Fibroblast of skin of left biceps (primary cell): ENCODE data around the gene MS4A6A.
"Not testable (repeated sequence)": the region's sequence is repeated elsewhere in the genome, so short reads cannot be mapped to it uniquely, and the experiment has no call there.

ENCODE experiments used
- DNase-seq, 2 experiments: peaks; one replicate each; pipeline ENCODE4 v3.0.0-alpha.2; 2013; ENCODE audit warnings: low read depth in 2 of 2

Gene MS4A6A, protein sequence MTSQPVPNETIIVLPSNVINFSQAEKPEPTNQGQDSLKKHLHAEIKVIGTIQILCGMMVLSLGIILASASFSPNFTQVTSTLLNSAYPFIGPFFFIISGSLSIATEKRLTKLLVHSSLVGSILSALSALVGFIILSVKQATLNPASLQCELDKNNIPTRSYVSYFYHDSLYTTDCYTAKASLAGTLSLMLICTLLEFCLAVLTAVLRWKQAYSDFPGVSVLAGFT

DNA sequence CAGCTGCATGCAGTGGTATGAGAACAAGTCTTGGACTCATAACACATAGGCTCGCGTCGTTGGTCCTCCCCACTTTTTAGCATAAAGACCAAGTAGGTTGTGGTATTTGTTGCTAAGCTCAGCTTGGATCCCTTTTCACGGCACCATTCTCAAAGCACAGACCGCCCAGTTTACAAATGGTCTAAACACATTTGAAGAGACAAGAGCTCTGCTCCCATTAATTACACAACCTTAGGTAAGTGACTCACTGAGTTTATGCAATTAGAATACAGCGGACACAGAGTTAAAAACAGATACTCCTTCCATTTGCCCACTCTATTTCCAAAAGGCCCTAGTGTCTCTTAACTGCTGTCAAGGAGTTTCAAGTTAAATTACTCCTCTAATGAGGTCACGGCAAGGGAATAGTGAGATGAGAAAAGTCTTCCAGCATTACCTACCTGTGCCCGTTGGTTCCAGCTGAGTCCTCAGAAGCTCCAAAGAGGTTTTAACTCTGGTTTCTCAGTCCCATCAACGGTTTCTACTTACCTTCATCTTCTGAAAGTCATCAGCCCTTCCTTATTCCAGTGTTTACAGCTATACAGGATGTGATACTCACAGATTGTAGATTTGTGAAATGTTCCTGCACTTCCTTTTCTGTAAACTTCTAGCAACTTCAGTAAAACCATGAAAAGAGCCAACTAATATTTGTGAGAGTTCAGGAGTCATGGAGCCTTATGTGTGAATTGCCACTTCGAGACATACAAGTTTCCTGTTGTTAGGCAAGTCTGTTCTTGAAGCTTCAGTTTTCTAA, at the start of gene MS4A6A:
Gene MS4A6A (minus strand): TSS at position 543 of the 790 bp plus-strand sequence. CDS start 1,356 bp downstream, outside the sequence.
- no peak for DNase-seq

DNA sequence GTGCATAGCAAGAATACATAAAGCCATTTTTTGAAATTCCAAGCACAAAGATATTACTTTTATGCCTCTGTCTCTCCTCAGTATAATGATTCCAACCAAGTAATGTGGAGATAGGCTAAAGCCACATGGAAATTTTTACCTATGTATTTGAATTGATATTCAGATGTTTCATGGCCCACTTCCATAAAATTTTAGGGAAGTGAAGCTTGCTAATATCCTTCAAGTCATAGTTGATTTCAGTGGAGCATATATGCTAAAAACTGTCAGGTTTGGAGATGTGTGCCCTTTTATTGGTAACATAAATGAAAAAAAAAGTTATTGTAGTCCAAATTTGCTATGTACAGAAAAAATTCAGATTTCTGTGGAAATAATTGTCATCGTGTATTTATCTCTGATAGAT, 47.8 kb upstream of the MS4A6A start:
- DNase-seq, result no peak

DNA sequence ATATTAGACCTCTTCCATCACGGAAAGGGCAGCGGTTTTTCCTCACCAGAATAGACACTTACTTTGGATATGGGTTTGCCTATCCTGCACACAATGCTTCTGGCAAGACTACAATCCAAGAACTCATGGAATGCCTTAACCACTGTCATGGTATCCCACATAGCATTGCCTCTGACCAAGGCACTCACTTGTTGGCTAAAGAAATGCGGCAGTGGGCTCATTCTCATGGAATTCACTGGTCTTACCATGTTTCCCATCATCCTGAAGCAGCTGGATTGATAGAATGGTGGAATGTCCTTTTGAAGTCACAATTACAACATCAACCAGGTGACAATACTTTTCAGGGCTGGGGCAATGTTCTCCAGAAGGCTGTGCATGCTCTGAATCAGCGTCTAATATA, 39.3 kb upstream of the MS4A6A start:
- no peak for DNase-seq

DNA sequence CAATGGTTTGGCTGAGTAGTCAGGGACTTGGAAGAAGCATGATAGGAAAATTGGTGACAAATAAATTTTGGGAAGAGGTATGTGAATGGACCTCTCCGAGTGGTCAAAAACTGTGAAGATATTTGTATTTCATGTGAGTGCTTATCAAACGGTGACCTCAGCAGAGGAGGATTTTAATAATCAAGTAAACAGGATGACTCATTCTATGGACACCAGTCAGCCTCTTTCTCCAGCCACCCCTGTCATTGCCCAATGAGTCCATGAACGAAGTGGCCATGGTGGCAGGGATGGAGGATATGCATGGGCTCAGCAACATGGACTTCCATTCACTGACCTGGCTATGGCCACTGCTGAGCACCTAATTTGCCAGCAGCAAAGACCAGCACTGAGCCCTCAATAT, 38.8 kb upstream of the MS4A6A start:
- DNase-seq, result no peak

DNA sequence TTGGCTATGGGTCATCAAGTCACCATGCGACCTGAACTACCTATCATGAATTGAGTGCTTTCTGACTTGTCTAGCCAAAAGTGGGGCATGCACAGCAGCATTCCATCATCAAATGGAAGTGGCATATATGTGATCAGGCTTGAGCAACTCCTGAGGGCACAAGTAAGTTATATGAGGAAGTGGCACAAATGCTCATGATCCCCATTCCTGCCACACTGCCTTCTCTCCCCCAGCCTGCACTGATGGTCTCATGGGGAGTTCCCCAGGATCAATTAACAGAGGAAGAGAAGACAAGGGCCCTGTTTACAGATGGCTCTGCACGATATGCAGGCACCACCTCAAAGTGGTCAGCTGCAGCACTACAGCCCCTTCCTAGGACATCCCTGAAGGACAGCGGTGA, 38.3 kb upstream of the MS4A6A start:
- no peak for DNase-seq

DNA sequence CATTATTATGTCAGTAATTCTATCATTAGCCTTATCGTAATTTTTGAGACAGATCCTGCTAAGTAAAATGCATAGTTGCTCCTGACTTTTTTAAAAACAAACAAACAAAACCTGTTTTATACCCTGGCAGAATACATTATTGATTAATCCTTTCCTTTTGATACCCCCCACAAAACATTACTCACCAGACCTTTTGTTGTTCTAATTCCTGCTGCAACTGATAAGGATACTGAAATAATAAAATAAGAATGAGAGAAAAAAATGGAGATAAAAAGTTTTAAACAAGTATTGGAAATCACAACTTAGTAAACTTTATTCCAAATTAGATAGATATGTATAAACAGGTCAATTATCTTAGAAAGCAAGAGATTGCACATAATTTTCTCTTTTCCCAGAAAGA, 31.5 kb upstream of the MS4A6A start:
- no peak for DNase-seq

DNA sequence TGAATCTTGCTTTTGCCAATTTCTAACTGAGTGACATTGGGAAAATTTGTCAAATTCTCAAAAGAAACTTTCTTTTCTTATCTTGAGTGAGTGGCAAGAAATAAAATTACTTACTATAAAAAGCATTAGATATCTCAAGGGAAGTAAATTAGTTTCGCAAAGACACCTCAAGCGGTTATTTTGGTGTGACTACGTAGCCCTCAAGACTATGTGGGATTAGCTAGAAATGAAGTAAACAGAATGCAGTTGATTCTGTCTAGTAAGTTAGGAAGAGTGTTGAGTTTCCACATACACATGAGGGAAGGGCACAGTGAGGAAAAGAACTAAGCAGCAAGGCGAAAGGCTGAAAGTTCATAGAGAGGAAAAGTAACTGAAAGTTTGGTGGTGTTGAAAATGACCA, 28.3 kb upstream of the MS4A6A start:
- DNase-seq, result no peak

DNA sequence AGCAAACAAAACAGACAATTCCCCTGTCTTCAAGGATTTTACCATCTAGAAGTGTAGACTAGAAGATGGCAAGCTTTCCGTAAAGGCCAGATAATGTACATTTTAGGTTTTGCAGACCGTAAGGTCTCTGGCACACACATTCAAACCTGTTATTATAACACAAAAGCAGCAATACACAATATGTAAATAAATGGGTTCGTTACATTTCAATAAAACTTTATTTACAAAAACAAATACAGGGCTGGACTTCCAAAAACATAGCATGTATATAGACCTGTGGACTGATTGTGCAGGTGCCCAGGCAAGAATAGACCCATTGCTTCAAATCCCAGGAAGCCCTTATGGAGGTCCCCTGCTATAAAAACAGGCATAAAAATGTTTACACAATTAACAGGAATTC, 27.1 kb upstream of the MS4A6A start:
- DNase-seq, result no peak

DNA sequence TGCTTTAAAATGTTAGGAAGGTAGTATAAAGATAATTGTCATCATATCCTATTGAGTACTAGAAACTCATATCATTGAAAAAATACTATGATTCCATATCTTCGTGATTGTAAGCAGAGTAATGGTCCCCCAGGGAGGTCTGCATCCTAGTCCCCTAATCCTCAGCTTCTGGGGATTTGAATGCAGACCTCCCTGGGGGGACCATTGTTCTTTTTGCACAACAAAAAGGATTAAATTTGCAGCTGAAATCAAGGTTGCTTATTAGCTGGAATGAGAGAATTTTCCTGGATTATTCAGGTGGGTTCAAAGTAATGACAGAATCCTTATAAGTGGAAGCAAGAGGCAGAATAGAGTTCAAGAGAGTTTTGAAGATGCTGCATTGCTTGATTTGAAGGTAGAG, 26.1 kb upstream of the MS4A6A start:
- DNase-seq, result no peak

DNA sequence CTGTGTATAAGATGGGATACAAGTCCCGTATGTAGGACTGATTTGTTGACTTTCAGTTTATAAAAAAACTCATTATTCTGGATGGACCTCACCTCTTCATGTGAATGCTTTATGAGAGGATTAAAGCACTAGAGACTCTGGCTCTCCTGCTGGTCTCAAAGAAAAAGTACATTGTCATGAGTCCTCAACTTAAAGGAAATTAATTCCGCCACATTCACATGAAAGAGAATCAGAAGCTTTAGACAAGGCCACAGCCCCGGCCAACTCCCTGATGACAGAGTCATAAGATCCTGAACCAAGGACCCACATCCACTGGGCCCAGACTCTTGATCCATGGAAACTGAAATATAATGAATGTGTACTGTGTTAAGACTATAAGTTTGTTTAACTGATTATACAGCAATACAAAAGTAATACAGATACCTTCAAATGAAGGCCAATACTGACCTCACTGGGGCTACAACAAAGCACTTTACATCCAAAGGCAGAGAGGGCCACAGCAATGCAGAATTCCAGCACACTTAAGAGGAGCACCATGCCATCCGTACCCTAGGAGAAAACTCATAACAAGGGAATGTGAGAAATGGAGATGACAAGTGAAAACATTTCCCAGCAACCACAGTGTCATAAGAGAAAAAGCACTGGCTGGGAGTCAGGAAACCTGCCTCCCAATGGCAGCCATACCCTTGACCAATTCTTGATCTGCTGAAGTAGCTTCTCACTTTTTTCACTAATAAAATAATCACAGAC, 25.4 kb upstream of the MS4A6A start:
- no peak for DNase-seq

DNA sequence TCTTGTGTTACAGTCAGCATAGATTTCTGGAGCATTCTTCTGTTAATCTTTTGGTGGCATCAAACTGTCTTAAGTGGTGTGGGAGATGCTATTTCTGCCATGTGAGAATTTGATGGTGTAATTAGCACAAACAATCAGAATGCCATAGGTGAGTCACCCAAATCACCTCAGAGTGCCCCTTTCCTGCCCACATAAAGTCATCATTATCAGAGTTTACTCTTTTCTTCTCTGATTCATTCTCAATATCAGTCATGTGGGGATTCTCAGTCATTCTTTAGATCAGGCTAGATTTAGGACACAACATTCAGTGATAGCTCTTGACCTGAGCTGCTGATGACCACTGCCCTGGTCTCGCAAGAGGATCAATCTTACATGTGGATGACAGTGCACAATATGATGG, 23.7 kb upstream of the MS4A6A start:
- no peak for DNase-seq

DNA sequence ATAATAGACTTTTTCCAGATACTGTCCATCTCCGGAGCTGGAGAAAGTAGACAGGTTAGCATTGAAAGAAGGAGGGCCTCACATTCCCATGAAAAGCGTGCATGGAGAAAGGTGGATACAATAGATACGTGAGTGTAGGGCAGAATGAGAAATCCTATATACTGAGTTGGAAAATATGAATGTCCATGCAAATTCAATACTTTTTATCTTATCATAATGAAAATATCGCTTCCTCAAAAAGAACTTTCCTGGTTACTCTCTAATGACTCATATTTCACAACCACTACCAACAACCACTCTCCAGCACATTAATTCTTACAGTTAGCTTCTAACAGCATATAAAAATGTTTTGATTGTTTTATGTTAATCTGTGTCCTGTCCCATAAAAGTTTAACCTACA, 22.0 kb upstream of the MS4A6A start:
- no peak for DNase-seq

DNA sequence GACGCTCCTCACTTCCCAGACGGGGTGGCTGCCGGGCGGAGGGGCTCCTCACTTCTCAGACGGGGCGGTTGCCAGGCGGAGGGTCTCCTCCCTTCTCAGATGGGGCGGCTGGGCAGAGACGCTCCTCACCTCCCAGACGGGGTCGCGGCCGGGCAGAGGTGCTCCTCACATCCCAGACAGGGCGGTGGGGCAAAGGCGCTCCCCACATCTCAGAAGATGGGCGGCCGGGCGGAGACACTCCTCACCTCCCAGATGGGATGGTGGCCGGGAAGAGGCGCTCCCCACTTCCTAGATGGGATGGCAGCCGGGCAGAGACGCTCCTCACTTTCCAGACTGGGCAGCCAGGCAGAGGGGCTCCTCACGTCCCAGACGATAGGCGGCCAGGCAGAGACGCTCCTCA, 18.5 kb upstream of the MS4A6A start:
- not testable (repeated sequence) for DNase-seq

DNA sequence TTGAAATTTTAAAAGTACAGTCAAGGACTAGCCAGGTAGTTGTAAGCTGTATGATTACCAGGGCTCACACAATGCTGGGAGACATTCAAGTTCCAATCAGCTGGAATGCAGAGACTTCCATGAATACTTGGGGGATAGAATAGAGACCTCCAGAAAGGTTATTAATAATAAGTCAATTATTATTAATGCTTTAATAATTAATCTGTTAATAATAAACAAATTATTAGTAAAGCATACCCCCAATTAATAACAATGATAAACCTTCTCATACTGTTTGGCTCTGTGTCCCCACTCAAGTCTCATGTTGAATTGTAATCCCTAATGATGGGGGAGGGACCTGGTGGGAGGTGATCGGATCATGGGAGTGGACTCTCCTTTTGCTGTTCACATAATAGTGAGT, 14.6 kb upstream of the MS4A6A start:
- DNase-seq, result no peak

DNA sequence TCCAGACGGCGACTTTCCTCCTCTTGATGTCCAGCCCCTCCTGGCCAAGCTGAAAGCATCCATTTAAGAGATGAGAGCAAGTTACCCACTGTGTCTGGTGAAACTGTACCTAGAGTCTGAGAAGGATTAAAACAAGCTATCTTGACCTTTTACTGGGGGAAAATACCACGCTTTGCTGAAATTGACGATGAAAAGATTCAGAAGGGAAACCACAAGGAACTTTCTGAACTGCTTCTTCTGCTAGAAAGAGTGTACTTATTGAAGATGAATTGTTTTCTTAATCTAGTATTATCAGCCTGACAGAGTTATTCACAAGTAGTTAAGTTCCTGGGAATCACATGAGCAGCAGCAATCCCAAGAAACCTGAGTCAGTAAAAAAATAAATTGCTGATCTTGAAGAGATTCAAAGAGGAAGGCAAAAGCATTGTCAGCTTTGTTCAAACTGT, 13.1 kb upstream of the MS4A6A start:
- no peak for DNase-seq

DNA sequence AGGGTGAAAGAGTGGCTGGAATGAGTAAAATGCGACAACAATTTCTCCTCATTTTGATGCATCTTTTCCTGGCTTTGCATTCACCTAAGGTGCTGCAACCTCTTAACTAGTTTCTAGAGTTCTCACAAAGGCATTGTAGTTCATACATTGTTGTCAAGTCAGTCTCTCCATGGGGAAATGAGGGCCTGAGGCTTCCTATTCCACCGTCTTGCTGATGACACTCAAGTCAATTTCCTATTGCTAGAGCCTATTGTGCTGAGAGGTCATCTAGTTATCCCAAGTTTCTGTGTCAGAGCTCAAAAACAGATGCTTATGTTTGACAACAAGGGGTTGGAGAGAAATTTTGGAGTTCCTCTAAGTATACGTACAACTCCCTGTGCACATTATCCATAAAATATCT, 11.6 kb upstream of the MS4A6A start:
- no peak for DNase-seq

DNA sequence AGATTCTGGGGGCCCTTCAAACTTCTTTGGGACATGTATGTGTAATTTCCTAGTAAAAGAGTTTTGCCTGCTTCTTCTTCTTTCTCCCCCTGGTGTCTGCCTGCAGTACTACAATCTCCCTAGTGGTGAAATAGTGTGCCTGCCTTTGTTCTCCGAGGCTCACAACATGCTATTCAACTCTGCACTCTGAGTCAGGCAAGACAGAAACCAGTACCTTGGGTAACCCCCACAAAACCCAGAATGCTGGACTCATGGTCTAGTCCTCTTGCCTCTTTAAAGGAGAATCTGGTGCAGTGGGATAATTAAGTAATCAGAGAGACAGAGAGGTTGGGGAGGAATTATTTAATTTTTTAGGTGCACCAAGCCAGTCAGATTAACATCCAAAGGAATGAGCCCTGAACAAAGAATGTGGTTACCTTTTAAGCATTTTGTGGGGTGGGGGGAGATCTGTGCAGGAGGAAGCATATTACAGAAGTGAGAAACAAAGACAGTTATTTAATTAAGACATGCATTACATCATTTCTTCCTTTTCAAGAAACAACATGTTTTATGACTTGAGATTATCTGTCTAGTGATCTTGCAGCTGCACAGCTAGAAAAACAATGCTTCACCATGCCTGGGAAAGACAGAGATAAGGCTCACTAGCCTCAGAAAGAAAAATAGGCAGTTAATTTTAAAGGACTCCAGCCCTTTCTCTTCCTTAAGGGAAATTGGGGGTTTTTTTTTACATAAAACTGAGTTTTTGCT, 11.0 kb upstream of the MS4A6A start:
- DNase-seq, result no peak

DNA sequence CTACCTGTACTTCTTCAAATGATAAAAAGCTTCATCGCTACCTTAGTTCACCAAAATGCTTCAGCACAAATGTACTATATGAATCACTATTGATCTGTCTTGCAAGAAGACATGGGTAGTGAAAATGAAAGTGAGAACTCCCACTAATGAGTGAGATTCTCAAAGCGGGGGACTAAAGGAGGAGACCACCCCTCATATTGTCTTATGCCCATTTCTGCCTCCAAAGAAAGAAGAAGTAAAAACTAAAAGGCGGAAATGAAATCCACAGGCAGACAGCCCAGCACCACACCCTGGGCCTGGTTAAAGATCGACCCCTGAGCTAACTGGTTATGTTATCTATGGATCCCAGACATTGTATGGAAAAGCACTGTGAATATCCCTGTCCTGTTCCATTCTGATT, 9.7 kb upstream of the MS4A6A start:
- DNase-seq, result not testable (repeated sequence)

DNA sequence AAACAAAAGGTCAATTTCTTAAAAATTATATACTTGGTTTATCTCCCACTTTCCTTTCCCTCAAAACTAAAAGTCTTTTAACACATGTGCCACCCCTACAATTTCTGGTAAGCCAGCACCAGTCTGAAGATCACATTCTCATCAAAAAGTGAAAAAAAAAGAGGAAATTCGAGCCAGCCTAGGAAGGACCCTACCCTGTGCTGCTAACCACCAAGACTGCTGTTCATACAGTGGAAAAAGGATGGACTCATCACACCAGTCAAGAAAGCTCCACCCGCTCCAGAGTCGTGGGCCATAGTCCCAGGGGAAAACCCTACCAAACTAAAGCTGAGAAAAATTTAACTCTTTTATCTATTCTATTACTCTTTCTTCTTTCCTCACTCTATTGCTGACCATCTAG, 5.6 kb upstream of the MS4A6A start:
- not testable (repeated sequence) for DNase-seq

DNA sequence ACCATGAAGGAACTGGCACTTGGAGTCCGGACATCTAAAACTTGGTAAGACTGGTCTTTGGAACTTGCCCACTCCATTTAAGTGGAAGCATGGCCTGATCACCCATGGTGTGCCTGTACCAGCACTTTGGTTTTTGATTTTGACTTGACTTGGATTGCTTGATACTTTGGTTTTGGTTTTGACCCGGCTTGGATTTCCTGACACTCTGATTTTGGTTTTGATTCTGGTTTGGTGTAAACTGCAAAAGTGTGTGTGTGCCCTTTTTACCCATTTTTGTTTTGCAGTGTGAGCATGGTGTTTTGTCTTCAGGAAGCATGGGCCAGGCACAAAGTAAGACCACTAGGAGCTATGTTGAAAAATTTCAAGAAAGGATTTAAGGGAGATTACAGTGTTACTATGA, 3.2 kb upstream of the MS4A6A start:
- DNase-seq, result not testable (repeated sequence)

DNA sequence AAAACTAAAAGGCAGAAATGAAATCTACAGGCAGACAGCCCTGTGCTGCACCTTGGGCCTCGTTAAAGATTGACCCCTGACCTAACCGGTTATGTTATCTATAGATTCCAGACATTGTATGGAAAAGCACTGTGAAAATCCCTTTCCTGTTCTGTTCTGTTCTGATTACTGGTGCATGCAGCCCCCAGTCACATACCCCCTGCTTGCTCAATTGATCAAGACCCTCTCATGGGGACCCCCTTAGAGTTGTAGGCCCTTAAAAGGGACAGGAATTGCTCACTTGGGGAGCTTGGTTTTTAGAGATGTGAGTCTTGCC, 2.6 kb upstream of the MS4A6A start:
- not testable (repeated sequence) for DNase-seq

DNA sequence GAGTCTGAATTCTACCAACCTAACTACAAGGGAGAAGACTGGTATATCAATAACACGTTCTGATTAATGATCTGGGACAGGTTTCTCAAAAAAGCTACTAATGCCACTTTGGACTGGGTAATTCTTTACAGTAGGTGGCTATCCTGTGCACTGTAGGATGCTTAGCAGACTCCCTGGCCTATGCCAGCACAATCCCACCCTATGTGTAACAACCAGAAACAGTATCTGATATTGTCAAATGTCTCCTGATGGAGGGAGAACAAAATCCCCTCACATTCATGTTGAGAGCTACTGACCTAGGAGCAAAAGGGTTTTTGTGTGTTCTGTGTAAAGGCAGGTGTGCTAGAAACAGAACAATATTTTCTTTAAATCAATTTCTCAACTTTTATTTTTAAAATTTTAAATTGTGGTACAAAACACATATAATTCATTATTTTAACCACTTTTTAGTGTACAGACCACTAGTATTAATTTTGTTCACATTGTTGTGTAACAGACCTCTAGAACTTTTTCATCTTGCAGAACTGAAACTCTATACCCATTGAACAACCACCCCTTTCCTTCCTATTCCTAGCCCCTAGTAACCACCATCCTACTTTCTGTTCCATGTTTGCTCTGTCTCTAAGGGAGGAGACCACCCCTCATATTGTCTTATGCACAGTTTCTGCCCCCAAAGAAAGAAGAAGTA, 2.1 kb upstream of the MS4A6A start:
- no peak for DNase-seq
